Skin of body (tissue), 2 donors: ENCODE data around the gene TCOF1. TPM values are rescaled to one million over a fixed set of nuclear protein-coding genes. Genes with fewer than 3 reads are reported as not detected.
"Not testable (repeated sequence)": the region's sequence is repeated elsewhere in the genome, so short reads cannot be mapped to it uniquely, and the experiment has no call there.

Experiments used
- DNase-seq: peaks from one replicate; lab custom pipeline; 2025; lab: John Stamatoyannopoulos, UW
- total RNA-seq: library from RNA; depleted of rRNA; stranded (reverse); fragments of >200 nt; gene quantifications from one replicate; pipeline ENCODE4 v1.2.3, GENCODE V29; 2014

TCOF1 gene
- total RNA-seq, 1 donor from 2014 or later: 11.9 TPM

DNA sequence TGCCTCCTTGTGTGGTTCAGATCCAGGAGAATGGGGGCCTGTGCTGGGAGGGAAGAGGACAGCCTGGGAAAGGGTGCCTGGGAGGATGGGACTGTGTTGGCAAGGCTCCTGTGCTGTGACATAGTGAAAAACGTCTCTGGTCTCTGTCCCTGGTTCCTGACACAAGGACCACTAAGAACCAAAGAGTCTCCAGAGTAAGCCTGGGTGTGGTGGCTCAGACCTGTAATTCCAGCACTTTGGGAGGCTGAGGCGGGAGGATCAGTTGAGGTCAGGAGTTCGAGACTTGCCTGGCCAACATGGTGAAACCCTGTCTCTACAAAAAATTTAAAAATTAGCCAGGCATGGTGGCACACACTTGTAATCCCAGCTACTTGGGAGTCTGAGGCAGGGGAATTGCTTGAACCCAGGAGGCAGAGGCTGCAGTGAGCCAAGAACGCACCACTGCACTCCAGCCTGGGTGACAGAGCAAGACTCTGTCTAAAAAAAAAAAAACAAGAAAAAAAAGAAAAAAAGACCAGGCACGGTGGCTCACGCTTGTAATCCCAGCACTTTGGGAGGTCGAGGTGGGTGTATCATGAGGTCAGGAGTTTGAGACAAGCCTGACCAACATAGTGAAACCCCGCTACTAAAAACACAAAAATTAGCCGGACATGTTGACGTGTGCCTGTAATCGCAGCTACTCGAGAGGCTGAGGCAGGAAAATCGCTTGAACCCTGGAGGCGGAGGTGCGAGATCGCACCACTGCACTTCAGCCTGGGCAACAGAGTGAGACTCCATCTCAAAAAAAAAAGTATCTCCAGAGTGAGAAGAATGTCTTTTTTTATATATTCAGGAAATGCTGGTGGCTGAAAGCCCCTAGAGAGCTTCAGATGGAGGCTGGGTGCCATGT, 56.6 kb downstream of the TCOF1 start:
- not testable (repeated sequence) for DNase-seq

DNA sequence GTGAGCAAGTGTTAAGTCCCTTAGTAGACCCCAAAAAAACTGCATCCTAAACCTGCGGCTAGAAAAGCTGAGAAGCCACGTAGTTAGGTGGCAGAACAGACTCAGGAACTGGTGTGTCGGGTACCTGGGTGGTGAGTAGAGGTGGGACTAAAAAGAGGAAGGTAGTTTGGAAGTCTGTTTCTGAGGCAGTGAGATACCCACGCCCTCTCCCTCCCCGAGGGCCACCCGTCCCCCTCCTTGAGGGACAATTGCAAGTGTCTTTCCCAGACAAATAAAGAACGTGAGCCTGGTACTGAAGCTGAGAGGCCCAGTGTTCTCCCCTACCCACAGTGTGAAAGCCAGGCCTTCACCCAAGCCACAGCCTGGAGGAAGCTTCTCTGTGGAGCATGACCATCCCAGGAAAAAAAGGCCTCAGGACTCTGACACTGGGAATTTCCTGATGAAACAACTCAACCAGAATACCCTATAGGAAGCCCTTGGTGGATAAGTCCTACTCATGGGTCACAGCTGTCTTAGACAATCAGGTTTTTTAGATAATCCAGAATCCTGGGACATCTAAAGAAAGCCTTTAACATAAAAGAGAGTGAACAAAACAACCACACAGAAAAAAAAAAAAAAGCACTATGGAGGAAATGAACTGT, 62.3 kb downstream of the TCOF1 start:
- no peak for DNase-seq

DNA sequence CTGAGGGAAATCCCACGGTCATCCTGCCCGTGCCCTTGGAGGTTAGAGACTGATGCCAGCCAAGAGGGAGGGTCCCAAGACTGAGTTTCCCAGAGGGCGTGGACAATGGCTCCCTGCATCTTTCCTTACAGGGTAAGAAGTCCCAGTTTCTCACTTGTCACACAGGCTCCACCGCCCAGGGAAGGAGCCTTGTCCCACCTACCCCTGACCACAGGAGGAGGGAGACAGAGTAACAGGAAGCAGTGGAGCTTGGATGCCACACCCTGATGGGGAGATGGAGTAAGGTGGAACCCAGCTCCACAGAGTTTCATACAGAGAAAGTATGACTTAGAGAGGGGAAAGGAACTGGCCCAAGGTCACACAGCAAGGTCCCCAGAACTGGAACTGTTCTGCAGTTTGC, 64.6 kb downstream of the TCOF1 start:
- DNase-seq: no peak

DNA sequence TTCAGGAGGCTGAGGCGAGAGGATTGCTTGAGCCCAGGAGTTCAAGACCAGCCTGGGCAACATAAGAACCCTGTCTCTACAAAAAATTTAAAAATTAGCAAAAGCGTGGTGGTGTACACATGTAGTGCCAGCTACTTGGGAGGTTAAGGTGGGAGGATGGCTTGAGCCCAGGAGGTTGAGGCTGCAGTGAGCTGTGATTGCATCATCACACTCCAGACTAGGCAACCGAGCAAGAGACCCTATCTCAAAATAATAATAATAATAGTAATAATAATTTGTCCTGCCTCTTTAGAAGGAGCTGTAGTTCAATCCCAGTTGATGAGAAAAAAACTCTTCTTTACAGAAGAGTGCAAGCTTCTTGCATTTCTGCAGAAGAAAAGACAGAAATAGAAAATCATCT, 65.3 kb downstream of the TCOF1 start:
- no peak for DNase-seq

DNA sequence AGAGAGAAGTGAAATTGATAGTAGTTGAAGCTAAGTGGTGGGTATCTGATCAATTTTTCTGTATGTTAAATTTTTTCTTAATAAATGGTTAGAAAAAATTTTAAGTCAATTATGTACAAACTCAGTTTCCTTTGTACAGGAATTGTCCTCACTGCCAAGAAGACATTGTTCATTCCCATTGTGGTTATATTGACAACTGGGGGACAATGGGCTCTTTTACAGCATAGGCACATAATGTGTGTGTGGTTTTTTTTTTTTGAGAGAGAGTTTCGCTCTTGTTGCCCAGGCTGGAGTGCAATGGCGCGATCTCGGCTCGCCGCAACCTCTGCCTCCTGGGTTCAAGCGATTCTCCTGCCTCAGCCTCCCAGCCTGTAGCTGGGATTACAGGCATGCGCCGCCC, 68.7 kb downstream of the TCOF1 start:
- not testable (repeated sequence) for DNase-seq

DNA sequence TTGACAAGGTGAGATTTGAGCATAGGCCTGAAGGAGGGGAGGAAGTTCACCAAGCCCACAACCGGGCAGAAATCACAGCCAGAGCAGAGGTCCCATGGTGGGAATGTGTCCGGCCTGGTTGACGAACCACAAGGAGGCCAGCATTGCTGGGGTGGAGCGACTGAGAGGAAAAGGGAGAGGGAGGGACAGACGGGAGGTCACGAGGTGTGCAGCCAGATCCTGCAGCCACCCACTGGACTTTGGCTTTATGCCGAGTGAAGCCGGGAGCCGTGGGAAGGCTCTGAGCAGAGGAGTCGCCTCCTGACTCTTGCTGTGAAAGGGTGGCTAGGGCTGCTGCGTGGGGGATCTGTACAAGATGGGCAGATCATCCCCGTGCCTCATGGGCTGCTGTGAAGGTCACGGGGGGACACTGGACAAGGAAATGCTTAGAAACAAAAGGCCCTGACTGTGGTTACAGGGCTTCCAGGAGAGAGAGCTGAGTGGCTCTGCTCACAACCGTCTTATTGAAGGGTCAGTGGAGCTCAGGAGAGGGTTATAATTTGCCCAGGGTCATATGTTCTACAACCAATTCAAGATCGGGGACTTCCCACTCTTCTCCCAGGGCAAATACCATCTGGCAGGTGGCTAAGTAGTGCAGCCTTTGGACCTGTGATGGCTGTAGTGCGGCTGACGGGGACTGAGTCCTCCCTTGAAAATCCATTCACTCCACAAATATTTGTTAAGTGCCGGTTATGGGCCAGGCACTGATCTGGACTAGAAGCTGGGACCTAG, 70.8 kb downstream of the TCOF1 start:
- no peak for DNase-seq

DNA sequence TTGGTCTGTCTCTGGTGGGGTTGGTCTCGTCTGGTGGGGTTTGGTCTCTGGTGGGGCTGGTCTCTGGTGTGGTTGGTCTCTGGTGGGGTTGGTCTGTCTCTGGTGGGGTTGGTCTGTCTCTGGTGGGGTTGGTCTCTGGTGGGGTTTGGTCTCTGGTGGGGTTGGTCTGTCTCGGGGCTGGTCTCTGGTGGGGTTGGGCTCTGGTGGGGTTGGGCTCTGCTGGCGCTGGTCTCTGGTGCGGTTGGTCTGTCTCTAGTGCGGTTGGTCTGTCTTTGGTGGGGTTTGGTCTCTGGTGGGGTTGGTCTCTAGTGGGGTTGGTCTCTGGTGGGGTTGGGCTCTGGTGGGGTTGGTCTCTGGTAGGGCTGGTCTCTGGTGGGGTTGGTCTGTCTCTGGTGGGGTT, 71.5 kb downstream of the TCOF1 start:
- no peak for DNase-seq

DNA sequence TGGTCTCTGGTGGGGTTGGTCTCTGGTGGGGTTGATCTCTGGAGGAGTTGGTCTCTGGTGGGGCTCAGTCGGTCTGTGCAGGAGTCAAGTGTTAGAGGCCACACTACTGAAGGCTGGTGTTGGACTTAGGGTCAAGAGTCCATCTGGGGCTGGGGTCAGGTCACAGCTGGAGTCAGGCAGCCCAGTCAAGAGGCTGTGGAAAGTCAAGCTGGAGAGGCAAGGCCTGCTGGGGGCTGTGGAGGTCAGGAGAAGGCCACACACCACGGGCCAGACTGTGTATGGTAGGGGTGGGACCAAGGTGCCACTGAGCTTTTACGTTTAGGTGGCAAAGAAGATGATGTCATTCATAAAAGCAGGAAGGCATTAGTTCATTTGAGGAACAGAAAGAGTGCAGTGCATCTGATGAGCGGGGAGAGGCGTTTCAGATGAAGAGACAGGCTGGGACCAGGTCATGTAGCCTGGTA, 71.9 kb downstream of the TCOF1 start:
- no peak for DNase-seq

DNA sequence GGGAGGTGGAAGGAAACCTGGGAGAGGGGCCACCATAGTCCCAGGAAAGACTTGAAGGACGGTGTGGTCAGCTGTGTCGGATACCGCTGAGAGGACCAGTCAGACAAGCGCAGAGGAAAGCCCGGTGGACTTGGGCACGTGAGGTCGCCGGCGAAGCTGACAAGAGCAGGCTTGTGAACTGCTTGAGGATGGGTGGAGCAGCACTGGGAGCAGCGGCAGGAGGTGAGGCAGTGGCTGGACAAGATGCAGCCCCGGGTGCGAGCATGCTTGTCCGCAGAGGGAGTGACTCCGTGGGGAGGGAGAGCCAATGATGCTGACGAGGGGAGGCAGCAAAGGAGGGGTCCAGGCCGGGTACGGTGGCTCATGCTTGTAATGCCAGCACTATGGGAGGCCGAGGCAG, 73.6 kb downstream of the TCOF1 start:
- DNase-seq: no peak

DNA sequence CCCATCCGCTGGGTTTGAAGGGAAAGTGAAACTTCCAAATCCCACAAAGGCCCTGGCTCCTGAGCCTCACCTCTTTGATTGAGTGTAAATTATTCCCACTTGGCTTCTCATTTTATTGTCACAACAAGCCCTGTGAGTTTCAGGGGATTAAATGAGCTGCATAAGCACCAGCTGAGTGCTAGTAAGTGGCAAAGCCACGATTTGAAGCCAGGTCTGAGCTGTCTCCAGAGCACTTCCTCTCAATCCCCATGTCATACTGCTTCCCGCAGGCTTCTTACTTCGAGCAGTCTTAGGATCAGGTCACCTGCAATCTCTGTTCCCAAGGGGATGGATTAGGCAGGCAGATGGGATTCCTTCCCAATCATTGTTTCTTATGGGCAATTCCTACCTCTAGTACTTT, 74.1 kb downstream of the TCOF1 start:
- DNase-seq: no peak

DNA sequence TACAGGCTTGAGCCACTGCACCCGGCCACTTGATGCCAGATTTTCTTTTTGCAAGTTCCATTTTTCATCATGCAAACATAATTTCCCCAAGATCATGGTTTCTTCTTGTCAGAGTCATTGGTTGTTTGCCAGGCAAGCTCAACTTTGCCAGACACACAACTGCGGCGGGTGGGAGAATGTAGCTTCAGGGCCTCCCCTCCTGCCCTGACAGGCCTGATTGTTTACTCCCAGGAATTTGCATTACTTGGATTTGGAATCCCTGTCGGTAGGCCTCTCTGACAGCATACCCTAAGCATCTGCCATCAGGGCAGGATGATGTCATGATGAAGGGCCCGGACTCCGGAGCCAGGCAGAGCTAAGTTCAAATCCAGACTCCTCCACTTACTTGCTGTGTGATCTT, 77.0 kb downstream of the TCOF1 start:
- DNase-seq: peak; percentile 68

DNA sequence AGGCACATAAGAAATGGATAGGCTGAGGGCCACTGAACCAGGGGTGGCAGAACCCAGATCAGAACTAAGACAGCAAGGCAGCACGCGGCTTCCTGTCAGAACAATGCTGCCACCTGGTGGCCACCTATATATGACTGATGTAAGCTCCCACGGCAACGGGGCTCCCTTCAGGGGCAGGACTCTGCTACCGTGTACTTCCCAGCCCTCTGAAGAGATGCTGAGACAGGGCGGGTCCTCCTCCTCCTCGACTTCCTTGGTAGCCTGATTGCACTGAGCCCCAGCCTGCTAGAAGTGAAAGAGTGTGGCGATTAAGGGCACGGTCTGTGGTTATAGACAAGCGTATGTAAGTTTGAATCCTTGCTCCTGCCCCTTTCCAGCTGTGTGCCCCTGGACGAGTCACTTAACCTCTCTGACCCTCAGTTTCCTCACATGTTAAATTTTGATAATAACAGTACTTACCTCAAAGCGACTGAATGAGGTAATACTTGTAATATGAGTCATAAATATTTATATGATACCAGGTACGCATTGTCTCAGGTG, 78.7 kb downstream of the TCOF1 start:
- DNase-seq: peak; percentile 53

DNA sequence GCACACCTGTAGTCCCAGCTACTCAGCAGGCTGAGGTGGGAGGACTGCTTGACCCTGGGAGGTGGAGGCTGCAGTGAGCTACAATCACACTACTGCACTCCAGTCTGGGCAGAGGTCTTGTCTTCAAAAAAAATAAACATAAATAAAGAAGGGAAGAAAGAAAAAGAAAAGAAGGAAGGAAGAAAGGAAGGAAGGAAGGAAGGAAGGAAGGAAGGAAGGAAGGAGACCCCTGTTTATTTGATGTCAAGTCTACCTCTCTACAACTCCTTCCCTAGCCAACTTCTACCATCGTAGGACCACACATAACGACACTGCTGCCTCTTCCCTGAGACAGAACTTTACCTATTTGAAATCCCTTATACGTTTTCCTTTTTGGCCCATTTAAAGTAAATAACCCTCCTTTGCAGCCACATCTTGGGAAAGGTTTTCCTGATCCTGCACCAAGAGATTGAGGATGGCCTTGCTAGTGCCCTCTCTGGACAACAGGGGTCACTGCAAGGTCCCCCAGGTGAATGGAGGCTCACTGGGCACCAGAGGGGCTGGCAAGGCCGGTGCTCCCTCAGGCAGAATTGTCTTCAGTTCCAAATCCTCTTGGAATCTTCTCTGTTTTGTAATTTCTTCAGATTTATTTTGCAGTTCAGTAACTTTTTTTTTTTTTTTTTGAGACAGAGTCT, 81.5 kb downstream of the TCOF1 start:
- DNase-seq: no peak

DNA sequence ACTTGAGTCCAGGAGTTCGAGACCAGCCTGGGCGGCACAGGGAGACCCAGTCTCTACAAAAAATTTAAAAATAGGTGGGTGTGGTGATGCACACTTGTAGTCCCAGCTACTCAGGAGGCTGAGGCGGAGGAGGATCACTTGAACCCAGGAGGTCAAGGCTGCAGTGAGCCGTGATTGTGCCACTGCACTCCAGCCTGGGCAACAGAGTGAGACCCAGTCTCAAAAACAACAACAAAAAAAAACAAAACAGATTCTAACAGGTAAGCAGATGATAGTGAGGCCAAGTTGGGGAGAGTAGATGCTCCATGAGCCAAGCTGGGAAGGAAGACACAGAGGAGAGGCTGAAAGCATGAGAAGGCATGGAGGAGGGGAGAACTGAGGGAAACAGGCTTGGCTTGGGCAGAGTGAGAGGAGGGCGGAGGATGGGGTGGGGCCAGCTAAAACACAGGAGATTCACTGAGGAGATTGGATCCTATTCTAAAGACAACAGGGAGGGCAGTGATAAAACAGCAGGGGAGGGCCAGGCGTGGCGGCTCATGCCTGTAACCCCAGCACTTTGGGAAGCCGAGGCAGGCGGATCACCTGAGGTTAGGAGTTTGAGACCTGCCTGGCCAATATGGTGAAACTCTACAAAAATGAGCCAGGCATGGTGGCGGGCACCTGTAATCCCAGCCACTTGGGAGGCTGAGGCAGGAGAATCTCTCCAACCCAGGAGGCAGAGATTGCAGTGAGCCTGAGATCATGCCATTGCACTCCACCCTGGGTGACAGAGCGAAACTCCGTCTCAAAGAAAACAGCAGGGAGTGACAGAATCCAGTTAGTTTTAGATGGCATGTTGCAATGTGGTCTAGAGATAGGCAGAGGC, 83.7 kb downstream of the TCOF1 start:
- no peak for DNase-seq

DNA sequence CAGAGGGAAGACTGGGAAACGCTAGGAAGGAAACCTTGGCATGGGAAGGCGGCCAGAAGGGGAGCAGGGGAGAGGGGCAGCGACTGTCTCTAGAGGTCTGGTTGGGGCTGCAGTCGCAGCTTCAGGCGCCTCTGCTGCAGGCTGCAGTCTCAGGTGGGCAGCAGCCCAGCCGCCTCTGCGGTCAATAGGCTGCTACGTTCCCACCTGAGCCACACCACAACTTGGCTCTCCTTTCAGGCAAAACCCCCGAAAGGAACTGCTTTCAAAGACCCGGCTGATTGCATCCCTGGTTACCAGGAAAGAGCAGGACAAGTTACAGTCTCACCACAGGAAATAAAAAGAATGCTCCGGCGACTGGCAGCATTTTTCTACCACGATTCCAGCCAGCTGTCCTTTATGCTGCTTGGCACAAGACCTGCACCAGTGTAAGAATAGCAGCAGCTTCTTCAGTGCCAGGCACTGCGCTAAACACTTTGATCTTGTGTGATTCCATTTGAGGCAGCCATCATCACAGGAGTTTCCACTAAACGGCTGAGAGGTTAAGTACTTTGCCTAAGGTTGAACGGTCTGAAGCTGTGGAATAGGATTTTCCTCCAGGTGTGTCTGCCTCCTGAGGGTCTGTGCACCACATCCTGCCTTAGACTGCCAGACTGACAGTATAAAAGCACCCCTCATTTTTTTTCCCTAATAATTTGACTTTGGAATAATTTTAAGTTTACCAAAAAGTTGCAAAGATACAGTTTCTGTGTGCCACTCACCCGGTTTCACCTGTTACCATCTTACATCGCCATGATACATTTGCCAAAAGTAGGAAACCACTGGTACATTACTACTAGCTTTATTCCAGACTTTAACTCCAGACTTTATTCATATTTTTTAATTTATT, 84.6 kb downstream of the TCOF1 start:
- DNase-seq: no peak

DNA sequence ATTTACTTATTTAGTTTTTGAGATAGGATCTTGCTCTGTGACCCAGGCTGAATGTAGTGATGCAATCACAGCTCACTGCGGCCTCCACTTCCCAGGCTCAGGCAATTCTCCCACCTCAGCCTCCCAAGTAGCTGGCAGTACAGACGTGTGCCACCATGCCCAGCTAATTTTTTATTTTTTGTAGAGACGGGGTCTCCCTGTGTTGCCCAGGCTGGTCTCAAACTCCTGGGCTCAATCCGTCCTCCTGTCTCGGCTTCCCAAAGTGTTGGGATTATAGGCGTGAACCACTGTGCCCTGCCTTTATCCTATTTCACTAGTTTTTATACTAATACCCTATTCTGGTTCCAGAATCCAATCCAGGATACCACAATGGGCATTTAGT, 85.2 kb downstream of the TCOF1 start:
- DNase-seq: no peak

DNA sequence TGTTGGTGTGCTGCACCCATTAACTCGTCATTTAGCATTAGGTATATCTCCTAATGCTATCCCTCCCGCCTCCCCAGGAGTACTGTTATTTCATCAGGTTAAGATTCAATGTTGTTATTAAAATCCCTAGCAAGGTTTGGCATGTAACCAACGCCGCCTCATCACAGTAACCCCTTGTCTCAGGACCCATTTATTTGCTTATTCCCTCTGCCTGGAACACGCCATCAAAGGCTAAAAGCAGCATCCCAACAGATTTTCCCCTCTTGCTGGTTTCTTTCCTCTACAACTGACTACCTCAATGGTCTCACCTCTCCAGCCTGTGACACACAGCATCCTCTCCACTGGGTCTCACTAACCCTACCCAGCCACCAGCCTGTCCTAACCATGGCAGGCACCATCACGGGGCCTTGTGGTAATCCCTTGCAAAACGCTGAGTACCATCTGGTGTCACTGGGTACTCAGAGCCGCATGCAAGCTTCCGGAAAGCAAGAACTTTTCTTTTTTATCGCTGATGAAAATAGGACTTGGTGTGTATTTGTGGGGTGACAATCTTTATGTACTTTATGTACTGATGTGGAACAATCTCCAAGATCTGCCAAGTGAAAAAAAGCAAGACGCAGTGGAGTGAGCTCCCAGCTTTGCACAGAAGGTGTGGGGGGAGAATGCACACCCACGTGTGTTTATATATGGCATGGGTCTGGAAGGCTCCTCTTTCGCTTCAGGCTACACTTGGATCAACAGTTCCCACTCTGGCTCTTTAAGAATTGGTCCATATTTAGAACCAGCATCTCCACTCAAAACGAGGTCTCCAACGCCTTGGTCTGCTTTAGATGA, 86.0 kb downstream of the TCOF1 start:
- DNase-seq: no peak

DNA sequence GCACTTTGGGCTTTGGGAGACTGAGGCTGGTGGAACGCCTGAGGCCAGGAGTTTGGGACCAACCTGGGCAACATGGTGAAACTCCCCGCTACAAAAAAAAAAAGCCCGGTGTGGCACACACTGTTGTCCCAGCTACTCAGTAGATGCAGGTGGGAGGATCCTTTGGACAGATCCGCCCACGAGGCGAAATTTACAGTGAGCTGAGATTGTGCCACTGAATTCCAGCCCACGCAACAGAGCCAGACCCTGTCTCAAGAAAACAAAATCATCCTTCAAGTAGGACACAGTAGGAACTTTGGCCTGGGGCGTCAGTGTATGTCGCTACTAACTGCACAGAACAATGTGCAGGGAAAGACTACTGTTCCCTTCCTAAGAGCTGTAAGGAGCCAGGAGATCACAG, 87.3 kb downstream of the TCOF1 start:
- DNase-seq: no peak
